Measurements from ENCODE around the gene MYH16. TPM values are rescaled to one million over a fixed set of nuclear protein-coding genes. Genes with fewer than 3 reads are reported as not detected.
"Not testable (repeated sequence)": the region's sequence is repeated elsewhere in the genome, so short reads cannot be mapped to it uniquely, and the experiment has no call there.

The MYH16 gene
- total and polyA plus RNA-seq, 3 donors from 2014 or later = 1.5 to 2.1 (median 2.0) TPM

DNA sequence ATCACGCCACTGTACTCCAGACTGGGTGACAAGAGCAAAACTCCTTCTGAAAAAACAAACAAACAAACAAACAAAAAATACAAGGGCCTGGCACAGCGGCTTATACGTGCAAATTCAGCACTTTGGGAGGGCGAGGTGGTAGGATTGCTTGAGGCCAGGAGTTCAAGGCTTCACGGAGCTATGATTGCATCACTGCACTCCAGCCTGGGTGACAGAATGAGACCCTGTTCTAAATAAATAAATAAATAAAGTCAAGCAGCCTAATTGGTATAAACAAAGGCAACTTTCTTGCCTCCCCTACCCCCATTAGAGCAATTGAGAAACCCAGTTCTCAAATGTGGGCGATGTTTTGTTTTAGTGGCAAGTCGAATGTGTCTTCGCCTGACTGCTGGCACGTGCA is 38.5 kb upstream of the MYH16 start:
- Histone ChIP-seq H3K36me3 (ENCODE audit: low read depth, missing control alignments) (no peaks in the 10 kb centered on the region), H3K27me3 (no peaks in the 10 kb centered on the region), H3K9me3 (no peaks in the 10 kb centered on the region), H3K4me1 (no peaks in the 10 kb centered on the region), H3K27ac (no peak overlapping the region), H3K4me3 (no peak overlapping the region)
- 84 to 90% methylated on average over 9 of the region's 9 CpGs for WGBS, 2 donors
- DNase-seq = no peak
- intact Hi-C loops (cut with DNase I; ENCODE audit: low total_unique reads) = no loop called here
- TF ChIP-seq, protein P1, sequence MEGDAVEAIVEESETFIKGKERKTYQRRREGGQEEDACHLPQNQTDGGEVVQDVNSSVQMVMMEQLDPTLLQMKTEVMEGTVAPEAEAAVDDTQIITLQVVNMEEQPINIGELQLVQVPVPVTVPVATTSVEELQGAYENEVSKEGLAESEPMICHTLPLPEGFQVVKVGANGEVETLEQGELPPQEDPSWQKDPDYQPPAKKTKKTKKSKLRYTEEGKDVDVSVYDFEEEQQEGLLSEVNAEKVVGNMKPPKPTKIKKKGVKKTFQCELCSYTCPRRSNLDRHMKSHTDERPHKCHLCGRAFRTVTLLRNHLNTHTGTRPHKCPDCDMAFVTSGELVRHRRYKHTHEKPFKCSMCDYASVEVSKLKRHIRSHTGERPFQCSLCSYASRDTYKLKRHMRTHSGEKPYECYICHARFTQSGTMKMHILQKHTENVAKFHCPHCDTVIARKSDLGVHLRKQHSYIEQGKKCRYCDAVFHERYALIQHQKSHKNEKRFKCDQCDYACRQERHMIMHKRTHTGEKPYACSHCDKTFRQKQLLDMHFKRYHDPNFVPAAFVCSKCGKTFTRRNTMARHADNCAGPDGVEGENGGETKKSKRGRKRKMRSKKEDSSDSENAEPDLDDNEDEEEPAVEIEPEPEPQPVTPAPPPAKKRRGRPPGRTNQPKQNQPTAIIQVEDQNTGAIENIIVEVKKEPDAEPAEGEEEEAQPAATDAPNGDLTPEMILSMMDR (IDR thresholded peaks at IDR 0.05) = no peak
- no peak for TF ChIP-seq POLR2A (IDR thresholded peaks at IDR 0.05)

DNA sequence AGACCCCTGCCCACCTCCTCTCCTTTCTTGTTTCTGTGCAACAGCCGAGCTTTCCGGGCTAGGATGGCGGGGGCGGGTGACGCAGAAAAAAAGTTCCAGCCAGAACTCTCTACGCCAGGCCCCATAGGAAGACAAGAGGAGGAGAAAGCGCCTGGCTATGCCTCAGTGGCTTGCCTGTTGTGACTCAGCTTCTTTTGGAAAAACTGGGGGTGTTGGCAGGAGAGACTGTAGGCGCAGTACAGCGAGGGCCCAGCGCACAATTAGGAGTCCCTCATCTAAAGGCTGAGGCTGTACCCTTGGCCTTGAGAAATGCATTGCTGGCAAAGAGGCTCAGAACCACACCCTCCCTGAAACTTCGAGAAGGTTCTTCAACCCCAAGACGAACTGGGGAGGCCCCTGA is 36.7 kb upstream of the MYH16 start:
- WGBS, 2 donors = 79 to 91% methylated on average over 11 to 12 of the region's 12 CpGs
- intact Hi-C loops (cut with DNase I; ENCODE audit: low total_unique reads) = no loop called here
- no peaks in the 10 kb centered on the region for H3K36me3 ChIP-seq (ENCODE audit: low read depth, missing control alignments)

DNA sequence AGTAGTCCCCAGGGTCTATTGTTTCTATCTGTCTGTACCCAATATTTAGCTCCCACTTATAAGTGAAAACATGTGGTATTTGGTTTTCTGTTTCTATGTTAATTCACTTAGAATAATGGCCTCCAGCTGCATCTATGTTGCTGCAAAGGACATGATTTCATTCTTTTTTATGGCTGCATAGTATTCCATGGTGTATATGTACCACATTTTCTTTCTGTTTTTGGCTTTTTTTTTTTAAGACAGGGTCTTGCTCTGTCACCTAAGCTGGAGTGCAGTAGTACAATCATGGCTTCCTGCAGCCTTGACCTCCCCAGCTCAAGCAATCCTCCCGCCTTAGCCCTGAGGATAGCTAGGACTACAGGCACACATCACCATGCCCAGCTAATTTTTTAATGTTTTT is 34.8 kb upstream of the MYH16 start:
- 89 to 100% methylated on average over 1 of the region's 1 CpG for WGBS, 2 donors
- DNase-seq; H3K27me3 ChIP-seq; H3K9me3 ChIP-seq; H3K36me3 ChIP-seq (ENCODE audit: low read depth, missing control alignments); intact Hi-C loops (cut with DNase I; ENCODE audit: low total_unique reads); H3K4me3 ChIP-seq; H3K27ac ChIP-seq; H3K4me1 ChIP-seq: not testable (repeated sequence)

More for the DNA sequence above, 36.7 kb upstream of the MYH16 start:
- TF ChIP-seq, protein P1 (IDR thresholded peaks at IDR 0.05) = no peak
- no peak for TF ChIP-seq POLR2A (IDR thresholded peaks at IDR 0.05)
- Histone ChIP-seq H3K27me3 (no peaks in the 10 kb centered on the region), H3K27ac (no peak overlapping the region), H3K4me3 (no peak overlapping the region), H3K9me3 (no peaks in the 10 kb centered on the region), H3K4me1 (no peaks in the 10 kb centered on the region)
- DNase-seq = peak; percentile 21

DNA sequence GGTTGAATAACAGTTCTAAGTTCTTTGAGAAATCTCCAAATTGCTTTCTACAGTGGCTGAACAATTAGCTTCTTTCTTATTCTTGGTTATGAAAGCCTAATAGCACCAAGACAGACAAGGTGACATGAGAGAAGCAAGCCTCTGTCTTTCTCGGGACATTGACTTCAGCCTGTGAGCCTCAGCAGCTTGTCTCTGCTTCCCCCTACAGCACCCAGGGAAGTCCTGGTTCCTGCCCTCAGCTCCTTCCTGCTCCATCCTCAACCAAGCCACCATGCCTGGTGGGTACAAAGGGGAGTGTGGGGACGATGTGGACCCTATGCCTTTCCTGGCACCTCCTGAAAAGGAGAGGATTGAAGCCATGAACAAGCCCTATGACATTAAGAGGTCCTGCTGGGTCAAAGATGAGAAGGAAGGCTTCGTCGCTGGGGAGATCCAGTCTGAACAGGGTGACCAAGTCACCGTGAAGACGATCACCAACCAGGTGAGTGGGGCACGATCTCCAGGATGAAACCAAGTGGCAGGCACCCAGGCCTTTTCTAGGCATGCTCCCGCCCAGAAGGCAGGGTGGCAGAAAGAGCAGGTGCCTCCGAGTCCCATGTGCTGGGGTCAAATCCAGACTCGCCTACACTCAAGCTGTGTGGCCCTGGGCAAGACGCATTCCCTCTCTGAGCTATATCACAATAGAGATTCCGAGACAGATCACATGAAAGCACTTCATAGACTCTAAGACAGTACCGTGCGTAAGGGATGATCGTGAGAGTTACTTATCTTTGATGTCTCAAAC is 33.9 kb upstream of the MYH16 start:
- Histone ChIP-seq H3K27ac (no peak overlapping the region), H3K9me3 (no peaks in the 10 kb centered on the region), H3K4me1 (no peaks in the 10 kb centered on the region), H3K36me3 (ENCODE audit: low read depth, missing control alignments) (no peaks in the 10 kb centered on the region), H3K27me3 (no peaks in the 10 kb centered on the region), H3K4me3 (no peak overlapping the region)
- no peak for TF ChIP-seq POLR2A (IDR thresholded peaks at IDR 0.05)
- TF ChIP-seq, protein P1 (IDR thresholded peaks at IDR 0.05) = no peak
- intact Hi-C loops (cut with DNase I; ENCODE audit: low total_unique reads) = no loop called here
- WGBS, 2 donors = 52 to 85% methylated on average over 3 to 15 of the region's 15 CpGs
- DNase-seq = no peak

DNA sequence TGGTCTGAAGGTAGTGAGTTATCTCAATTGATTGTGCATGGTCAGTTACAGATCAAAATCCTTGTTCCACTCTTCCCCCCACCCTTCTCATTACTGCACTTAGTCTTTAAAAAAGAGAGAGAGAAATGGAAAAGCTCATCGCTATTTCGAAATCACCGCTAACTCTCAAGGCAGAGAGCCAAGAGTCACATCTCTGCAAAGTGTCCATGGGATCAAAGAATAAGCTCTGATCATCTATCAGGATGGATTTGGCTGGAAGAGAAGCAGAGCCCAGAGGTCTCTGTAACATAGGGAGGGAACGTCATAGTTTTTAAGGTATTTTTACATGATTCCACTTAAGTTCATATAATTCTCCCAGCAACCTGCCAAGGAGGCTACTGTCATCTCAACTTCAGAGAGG is 30.0 kb upstream of the MYH16 start:
- H3K9me3 ChIP-seq = no peaks in the 10 kb centered on the region
- H3K27me3 ChIP-seq = no peaks in the 10 kb centered on the region
- intact Hi-C loops (cut with DNase I; ENCODE audit: low total_unique reads) = no loop called here
- no peak overlapping the region for H3K27ac ChIP-seq
- no peak for TF ChIP-seq POLR2A (IDR thresholded peaks at IDR 0.05)
- TF ChIP-seq, protein P1 (IDR thresholded peaks at IDR 0.05) = no peak
- no peaks in the 10 kb centered on the region for H3K36me3 ChIP-seq (ENCODE audit: low read depth, missing control alignments)
- H3K4me1 ChIP-seq = no peaks in the 10 kb centered on the region
- no peak for DNase-seq
- H3K4me3 ChIP-seq = no peak overlapping the region
- WGBS, 2 donors = 94 to 97% methylated on average over 4 of the region's 4 CpGs

Measured in testis (tissue), 3 donors.